Activated CD8-positive, alpha-beta memory T cell treated with anti-CD3 and anti-CD28 coated beads, Interleukin-2, amount 50 U/mL, for 24 hours (primary cell): Measurements from ENCODE around the gene TAPT1.
"Not testable (repeated sequence)": the region's sequence is repeated elsewhere in the genome, so short reads cannot be mapped to it uniquely, and the experiment has no call there.

ENCODE experiments used
- DNase-seq: peaks from one replicate; pipeline ENCODE4 v3.0.0-alpha.2; 2020; ENCODE audit errors: extremely low read depth

Gene TAPT1

GRCh38 chr4:16212138-16212782 is 14.0 kb downstream of the TAPT1 start:
- DNase-seq: no peak

- no peak for DNase-seq
Measured at GRCh38 chr4:16207409-16207808, 18.9 kb downstream of the TAPT1 start.

GRCh38 chr4:16206848-16207247 is 19.4 kb downstream of the TAPT1 start:
- no peak for DNase-seq

- DNase-seq: no peak
Measured at GRCh38 chr4:16206301-16206700, 20.0 kb downstream of the TAPT1 start.

- DNase-seq: no peak
Measured at GRCh38 chr4:16205298-16206164, 20.7 kb downstream of the TAPT1 start.

GRCh38 chr4:16204505-16204904 is 21.8 kb downstream of the TAPT1 start:
- DNase-seq: no peak

- DNase-seq: no peak
Measured at GRCh38 chr4:16203083-16203482, 23.2 kb downstream of the TAPT1 start.

GRCh38 chr4:16202598-16202997 is 23.7 kb downstream of the TAPT1 start:
- no peak for DNase-seq

- DNase-seq: no peak
Measured at GRCh38 chr4:16199093-16199492, 27.2 kb downstream of the TAPT1 start.

- no peak for DNase-seq
Measured at GRCh38 chr4:16197876-16198665, 28.2 kb downstream of the TAPT1 start.

- DNase-seq: no peak
Measured at GRCh38 chr4:16196482-16197393, 29.5 kb downstream of the TAPT1 start.

GRCh38 chr4:16195209-16195608 is 31.1 kb downstream of the TAPT1 start:
- DNase-seq: no peak

- DNase-seq: not testable (repeated sequence)
Measured at GRCh38 chr4:16194798-16195197, 31.5 kb downstream of the TAPT1 start.

GRCh38 chr4:16194214-16194613 is 32.1 kb downstream of the TAPT1 start:
- no peak for DNase-seq

GRCh38 chr4:16192631-16193518 is 33.4 kb downstream of the TAPT1 start:
- no peak for DNase-seq

GRCh38 chr4:16192057-16192456 is 34.2 kb downstream of the TAPT1 start:
- DNase-seq: no peak

GRCh38 chr4:16187455-16187854 is 38.8 kb downstream of the TAPT1 start:
- DNase-seq: no peak

- no peak for DNase-seq
Measured at GRCh38 chr4:16186986-16187385, 39.3 kb downstream of the TAPT1 start.

GRCh38 chr4:16183604-16184003 is 42.7 kb downstream of the TAPT1 start:
- DNase-seq: no peak

- no peak for DNase-seq
Measured at GRCh38 chr4:16176621-16177020, 49.6 kb downstream of the TAPT1 start.
